ENCODE data around the gene NEDD9.

The NEDD9 gene

GRCh38 chr6:11172501-11173327 lies 59.8 kb downstream of the NEDD9 start:
- FAIRE-seq: no peak

GRCh38 chr6:11171952-11172351 lies 60.5 kb downstream of the NEDD9 start:
- FAIRE-seq: no peak

DNA sequence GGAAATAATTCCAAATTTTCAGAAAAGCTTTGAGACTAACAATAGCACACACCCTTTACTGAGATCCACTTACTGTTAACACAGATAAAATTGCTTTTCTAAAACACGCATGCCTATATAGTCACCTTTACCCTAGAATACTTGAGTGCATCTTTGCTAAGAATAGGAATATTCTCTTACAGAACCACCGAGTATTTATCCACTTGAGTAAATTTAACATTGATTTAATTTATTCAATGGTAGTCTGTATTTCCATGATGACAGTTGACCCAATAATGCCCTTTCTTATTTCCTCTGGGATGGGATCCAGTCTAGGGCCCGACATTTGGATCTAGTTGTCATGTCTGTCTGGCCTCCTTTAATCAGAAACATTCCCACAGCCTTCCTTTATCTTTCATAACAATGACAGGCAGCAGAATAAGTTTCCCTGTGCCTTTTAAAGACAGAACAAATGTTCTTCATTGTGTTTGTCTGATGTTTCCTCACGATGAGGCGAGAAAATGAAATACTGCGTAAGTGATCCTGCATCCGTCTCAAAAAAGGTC lies 64.3 kb downstream of the NEDD9 start:
- FAIRE-seq: no peak

- no peak for FAIRE-seq
These were observed 65.5 kb downstream of the NEDD9 start for GRCh38 chr6:11166948-11167347.

DNA sequence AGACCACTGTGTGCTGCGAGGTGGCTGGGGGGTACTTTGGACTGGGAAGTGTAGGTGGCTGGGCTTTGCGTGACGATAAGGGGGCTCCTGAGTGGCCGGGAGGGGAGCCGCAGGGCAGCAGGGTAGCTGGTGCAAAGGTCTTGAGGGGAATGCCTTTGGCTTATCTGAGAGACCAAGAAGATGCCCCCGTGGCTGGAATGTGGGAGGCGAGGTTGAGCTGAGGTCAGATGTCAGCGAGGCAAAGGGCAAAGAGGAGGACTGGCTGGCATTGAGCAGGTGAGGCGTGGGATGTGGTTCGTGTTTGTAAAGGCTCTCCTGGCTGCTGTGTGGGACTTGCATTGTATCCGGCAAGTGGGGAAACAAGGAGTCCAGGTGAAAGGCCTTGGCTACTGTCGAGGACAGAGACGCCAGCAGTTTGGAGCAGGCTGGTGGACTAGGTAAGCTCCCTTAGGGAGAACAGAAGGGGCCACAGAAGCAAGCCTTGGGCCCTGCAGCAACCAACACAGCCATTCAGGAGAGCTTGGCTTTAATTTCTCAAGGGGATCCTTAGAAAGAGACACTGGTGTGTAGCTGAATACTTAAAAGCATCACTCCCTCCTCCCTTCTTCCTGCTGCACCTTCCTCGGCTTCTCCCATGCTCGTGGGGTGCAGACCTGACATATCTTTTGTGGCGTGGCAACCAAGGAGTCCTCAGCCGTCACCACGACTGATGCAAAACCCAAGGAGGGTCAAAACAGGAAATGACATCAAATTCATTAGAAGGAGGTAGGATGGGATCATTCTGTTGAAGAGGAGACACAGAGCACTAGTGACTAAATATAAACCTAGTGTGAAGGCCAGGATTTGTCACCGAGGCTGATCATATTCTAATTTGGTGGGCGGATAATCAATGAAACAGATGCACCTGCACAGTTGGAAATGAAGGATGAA lies 67.5 kb downstream of the NEDD9 start:
- no peak for FAIRE-seq

GRCh38 chr6:11163932-11164331 lies 68.5 kb downstream of the NEDD9 start:
- no peak for FAIRE-seq

DNA sequence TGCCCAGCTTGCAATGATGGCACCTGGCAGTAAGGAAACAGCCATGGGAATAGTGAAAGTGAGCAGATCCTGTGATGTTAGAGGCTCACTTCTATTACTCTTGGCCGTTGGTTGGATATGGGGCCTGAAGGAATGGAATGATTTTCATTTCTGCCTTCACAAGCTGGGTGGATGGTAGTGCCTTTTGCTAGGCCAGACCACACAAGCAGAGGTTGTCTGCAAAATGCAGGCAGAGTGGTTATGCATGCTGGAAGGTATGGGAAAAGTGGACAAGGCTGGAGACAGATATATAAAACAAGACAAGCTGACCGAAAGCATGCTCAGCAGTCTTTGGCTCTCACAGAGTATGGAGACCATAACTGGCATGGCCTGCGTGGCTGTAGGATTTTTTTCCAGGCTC lies 70.2 kb downstream of the NEDD9 start:
- FAIRE-seq: no peak

DNA sequence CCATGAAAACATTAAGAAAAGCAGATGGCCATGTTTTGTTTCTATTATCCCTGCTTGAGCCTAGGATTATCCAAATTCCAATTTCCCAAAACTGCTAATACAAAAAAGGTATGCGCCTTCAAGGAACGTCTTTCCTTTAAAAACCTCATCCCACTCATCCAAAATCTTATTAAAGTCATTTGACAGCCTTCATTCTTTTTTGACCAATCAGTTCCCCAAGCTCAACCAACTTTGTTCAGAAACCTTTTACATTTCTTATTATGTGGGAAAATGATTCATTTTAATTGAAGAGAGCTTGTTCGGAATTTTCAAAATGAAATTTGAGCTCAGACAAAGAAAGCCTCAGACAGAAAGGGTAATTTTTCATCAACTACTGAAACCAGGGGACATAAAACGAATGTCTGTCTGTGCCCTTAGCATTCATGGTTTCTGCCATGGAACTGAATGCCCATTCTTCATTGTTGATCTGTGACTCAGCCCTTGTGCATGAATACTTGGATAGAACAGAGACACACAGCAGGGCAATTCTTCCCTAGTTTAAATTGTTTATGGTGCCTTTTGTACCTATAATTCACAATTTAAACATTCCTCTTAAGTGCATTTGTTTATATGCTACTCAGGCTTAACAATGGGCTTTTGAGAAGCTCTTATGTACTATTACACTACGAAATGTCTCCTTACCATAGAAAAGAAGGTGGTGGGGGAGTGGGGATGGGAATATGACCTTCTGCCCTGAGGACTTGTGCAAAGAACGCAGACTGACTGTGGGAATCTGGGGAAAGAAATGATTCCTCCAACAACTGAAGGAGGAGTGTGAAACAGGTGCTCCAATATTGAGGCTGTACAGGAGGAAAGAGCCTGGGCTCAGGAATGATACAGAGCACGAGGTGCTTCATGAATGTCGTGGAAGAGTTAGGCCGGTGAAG lies 71.2 kb downstream of the NEDD9 start:
- no peak for FAIRE-seq

DNA sequence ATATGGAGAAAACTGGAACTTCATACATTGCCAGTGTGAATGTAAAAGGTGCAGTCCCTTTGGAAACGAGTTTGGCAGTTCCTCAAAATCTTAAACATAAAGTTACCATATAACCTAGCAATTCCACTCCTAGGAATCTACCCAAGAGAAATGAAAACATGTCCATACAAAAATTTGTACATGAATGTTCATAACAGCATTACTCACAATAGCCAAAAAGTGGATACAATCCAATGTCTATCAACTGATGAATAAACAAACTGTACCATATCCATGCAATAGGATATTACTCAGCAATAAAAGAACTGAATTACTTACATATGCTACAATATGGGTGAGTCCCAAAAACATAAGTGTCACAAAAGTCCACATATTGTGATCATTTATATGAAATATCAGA lies 72.3 kb downstream of the NEDD9 start:
- FAIRE-seq: no peak

DNA sequence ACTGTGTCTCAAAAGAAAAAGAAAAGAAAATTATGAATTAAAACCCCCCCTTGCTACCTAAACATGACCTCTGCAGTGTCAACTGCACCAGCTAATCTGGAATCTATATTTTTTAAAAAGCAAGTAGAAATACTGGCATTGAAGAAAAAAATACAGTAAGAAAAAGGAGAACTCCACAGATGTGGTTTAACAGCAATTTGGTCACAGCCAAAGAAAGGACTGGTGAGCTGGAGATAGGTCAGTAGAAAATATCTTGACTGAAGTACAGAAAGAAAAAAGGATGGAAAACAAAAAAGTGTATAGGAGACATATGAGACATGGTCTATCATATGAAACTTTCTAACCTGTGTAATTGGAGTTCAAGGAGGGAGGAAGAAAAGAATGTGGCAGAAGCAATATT lies 76.9 kb downstream of the NEDD9 start:
- no peak for FAIRE-seq

GRCh38 chr6:11153447-11153846 lies 79.0 kb downstream of the NEDD9 start:
- FAIRE-seq: no peak

GRCh38 chr6:11152581-11152980 lies 79.9 kb downstream of the NEDD9 start:
- FAIRE-seq: no peak

- FAIRE-seq: no peak
These were observed 81.0 kb downstream of the NEDD9 start for GRCh38 chr6:11151488-11151887.

DNA sequence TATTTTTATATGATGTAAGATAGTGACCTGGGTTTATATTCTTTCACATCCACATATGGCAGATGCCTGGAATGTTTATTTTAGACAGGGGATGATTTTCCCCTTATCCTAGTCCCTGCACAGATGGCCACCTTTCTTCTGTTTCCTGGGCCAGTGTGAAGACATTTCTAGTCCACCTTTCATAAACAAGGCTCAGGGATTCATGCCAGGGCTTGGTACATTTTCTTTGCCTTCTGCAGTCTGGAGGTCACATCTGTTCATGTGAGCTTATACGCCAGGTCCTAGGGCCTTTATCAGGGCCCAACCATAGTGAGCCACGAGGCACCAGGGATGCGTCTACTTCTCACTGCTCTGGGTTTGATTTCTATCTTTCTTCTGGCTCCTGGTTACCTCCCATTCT lies 82.9 kb downstream of the NEDD9 start:
- FAIRE-seq: no peak

GRCh38 chr6:11146117-11146826 lies 86.2 kb downstream of the NEDD9 start:
- no peak for FAIRE-seq

DNA sequence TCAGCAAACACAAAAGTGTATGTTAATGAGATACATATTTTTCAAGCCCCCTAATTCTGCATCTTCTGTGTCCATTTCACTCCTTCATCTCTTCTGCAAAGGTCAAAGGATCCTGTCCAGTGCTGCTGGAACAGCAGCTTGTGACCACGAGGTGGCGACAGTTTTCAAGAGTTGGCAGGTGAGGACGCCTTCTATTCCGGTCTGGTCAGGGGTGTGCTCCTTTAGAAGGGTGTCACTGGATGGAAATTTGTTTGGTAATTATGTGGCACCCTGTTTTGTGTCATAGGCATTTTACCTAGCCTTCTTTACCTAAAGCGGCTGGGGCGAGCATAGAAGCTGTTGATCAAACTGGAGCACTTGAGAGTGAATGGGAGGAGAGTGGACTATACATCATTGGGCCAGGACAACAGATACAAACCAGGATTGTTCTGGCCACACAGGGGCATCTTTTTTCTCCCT lies 88.0 kb downstream of the NEDD9 start:
- FAIRE-seq: no peak

GRCh38 chr6:11143394-11144371 lies 88.8 kb downstream of the NEDD9 start:
- no peak for FAIRE-seq

DNA sequence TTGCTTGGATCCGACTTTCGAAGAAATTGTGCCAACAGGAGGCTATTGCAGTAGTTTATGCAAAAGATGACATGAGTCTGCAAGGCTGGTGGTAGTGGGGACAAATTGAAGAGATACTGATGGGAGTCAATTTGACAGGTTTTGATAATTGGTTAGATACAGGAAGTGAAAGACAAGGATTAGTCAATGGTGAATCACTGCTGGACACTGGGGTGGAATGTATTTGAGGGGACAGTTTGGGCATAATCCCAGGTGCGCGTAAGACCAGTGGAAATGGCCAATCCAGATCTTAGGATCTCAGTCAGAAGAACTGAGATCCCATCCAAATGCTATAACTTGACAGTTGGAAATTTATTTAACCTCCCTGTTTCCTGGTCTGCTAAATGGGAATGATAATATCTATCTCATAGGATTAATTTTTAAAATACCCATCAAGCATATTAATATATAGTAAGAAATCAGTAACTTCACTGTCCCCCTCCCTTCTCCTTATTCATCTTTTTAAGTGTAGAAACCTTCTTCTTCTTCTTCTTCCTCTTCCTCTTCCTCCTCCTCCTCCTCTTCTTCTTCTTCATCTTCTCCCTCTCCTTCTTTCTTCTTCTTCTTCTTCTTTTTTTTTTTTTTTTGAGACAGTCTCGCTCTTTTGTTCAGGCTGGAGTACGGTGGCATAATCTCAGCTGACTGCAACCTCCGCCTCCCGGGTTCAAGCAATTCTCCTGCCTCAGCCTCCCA lies 90.0 kb downstream of the NEDD9 start:
- FAIRE-seq: no peak

DNA sequence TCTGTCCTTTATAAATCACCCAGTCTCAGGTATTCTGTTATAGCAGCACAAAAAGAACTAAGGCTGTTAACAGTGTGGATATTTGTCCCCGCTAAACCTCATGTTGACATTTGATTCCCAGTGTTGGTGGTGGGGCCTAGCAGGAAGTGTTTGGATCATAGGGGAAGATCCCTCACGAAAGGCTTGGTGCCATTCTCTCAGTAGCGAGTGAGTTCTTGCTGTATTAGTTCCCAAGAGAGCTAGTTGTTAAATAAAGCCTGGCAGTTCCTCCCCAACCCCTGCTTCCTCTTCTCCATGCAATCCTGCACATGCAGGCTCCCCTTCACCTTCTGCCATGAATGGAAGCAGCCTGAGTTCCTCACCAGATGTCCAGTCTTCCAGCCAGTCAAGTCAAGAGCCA lies 91.2 kb downstream of the NEDD9 start:
- FAIRE-seq: no peak

GRCh38 chr6:11140056-11140455 lies 92.4 kb downstream of the NEDD9 start:
- no peak for FAIRE-seq
